Measurements from ENCODE around the gene RAD51B. TPM values are rescaled to one million over a fixed set of nuclear protein-coding genes. Genes with fewer than 3 reads are reported as not detected.

Gene RAD51B
- polyA plus RNA-seq, 1 donor (not counting 4 experiments of a cell fraction or from before 2014, with no cell fraction given), result 13.3 TPM

DNA sequence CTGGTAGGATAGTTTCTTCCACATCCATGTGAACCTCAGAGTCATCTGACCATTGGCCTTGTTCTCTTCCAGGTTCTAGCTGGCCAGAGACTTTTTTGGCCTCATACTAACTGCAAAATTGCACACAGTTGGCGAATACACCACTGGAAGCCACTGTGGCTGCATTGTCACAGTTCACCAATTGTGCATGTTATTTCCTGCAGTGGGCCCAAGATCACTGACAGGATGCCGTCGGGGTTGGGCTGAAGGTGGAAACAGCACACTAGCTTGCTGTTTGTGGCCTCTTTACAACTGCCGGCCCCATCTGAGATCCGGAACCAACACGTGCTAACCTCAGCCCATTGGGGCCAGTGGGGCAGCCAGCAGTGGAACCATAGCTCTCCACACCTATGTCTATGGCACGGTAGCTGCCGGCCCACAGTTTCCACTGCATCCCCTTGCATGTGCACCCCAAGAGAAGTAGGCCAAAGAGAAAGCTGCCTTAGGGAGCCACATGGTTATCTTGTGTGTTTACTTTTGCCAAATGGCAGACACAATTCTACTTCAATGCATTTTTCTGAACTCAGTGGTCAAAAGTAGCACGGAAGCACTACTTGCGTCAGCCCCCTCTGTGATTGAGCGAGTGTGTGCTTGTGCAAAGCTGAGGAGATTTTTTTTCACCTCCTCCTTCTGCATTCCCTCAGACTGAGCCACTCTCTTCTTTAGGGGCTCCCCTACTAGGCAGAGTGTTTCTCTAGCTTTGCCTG is 464.0 kb downstream of the RAD51B start:
- Histone ChIP-seq H3K9me3 (ENCODE audit: control insufficient read depth, low read depth, low read length) (no peaks in the 10 kb centered on the region), H3K4me1 (ENCODE audit: control insufficient read depth, extremely low read depth, insufficient read depth, low read length) (peaks cover 6% of the 10 kb centered on the region), H3K27ac (ENCODE audit: control insufficient read depth, insufficient read depth, low read length) (no peak overlapping the region), H3K36me3 (ENCODE audit: control insufficient read depth in 2 of 2, extremely low read depth in 1 of 2, insufficient read depth in 2 of 2, low read length in 2 of 2) (no peaks in the 10 kb centered on the region), H3K4me2 (ENCODE audit: control insufficient read depth, extremely low read depth, insufficient read depth, low read depth, low read length) (no peak overlapping the region), H3K27me3 (ENCODE audit: control insufficient read depth, extremely low read depth, insufficient read depth, low read length) (no peaks in the 10 kb centered on the region), H3K9ac (ENCODE audit: control insufficient read depth, extremely low read depth, insufficient read depth, low read length) (no peak overlapping the region), H3K9me1 (ENCODE audit: control insufficient read depth, extremely low read depth, insufficient read depth, low read length) (no peaks in the 10 kb centered on the region), H3K79me2 (ENCODE audit: control insufficient read depth, insufficient read depth, low read length) (no peaks in the 10 kb centered on the region), H4K20me1 (ENCODE audit: control insufficient read depth, extremely low read depth, insufficient read depth, low read length) (no peaks in the 10 kb centered on the region), H3K4me3 (ENCODE audit: control insufficient read depth in 2 of 3, extremely low read depth in 1 of 3, insufficient read depth in 2 of 3, low read depth in 1 of 3, low read length in 3 of 3) (no peak overlapping the region), H2AFZ (ENCODE audit: control insufficient read depth, low read length) (no peak overlapping the region)
- no peak for DNase-seq (ENCODE audit: low read depth, low spot score)
- dilution Hi-C loops (cut with MboI; ENCODE audit: extremely low pct_ligation_motif_present, low sequenced_read_pairs), result no loop called here
- FAIRE-seq, result no peak
- TF ChIP-seq, protein P1, sequence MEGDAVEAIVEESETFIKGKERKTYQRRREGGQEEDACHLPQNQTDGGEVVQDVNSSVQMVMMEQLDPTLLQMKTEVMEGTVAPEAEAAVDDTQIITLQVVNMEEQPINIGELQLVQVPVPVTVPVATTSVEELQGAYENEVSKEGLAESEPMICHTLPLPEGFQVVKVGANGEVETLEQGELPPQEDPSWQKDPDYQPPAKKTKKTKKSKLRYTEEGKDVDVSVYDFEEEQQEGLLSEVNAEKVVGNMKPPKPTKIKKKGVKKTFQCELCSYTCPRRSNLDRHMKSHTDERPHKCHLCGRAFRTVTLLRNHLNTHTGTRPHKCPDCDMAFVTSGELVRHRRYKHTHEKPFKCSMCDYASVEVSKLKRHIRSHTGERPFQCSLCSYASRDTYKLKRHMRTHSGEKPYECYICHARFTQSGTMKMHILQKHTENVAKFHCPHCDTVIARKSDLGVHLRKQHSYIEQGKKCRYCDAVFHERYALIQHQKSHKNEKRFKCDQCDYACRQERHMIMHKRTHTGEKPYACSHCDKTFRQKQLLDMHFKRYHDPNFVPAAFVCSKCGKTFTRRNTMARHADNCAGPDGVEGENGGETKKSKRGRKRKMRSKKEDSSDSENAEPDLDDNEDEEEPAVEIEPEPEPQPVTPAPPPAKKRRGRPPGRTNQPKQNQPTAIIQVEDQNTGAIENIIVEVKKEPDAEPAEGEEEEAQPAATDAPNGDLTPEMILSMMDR (optimal IDR thresholded peaks at IDR 0.05 in 1 of 3, IDR thresholded peaks at IDR 0.05 in 1 of 3, conservative IDR thresholded peaks at IDR 0.05 in 1 of 3; ENCODE audit: extremely low read depth in 1 of 3, insufficient read depth in 2 of 3, low read length in 3 of 3), result no peak
- TF ChIP-seq EZH2 (IDR thresholded peaks at IDR 0.05; ENCODE audit: low read length), result no peak

DNA sequence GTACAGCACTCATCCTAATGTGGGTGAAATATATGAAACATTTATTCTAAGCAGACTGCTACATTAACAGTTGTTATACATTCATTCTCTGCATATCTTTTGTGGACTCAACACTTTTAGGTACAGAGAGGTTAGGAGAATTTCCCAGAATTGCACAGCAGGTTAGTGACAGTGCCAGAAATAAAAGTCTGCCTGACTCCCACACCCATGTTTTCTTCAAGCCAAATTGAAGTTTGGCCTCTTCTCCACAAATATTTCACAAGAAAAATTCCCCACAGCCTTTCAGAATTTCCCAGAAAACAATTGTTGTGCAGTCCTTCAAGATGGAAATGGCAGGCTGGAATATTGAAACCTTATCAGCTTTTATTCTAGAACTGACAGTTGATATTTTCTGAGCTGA is 464.8 kb downstream of the RAD51B start:
- FAIRE-seq (no peak), DNase-seq (ENCODE audit: low read depth, low spot score) (no peak)
- Histone ChIP-seq H3K9me1 (ENCODE audit: control insufficient read depth, extremely low read depth, insufficient read depth, low read length) (no peaks in the 10 kb centered on the region), H4K20me1 (ENCODE audit: control insufficient read depth, extremely low read depth, insufficient read depth, low read length) (no peaks in the 10 kb centered on the region), H3K27me3 (ENCODE audit: control insufficient read depth, extremely low read depth, insufficient read depth, low read length) (no peaks in the 10 kb centered on the region), H3K9me3 (ENCODE audit: control insufficient read depth, low read depth, low read length) (no peaks in the 10 kb centered on the region), H3K27ac (ENCODE audit: control insufficient read depth, insufficient read depth, low read length) (no peak overlapping the region), H3K36me3 (ENCODE audit: control insufficient read depth in 2 of 2, extremely low read depth in 1 of 2, insufficient read depth in 2 of 2, low read length in 2 of 2) (no peaks in the 10 kb centered on the region), H3K4me3 (ENCODE audit: control insufficient read depth in 2 of 3, extremely low read depth in 1 of 3, insufficient read depth in 2 of 3, low read depth in 1 of 3, low read length in 3 of 3) (no peak overlapping the region), H3K79me2 (ENCODE audit: control insufficient read depth, insufficient read depth, low read length) (no peaks in the 10 kb centered on the region), H3K4me2 (ENCODE audit: control insufficient read depth, extremely low read depth, insufficient read depth, low read depth, low read length) (no peak overlapping the region), H3K9ac (ENCODE audit: control insufficient read depth, extremely low read depth, insufficient read depth, low read length) (no peak overlapping the region), H3K4me1 (ENCODE audit: control insufficient read depth, extremely low read depth, insufficient read depth, low read length) (no peaks in the 10 kb centered on the region), H2AFZ (ENCODE audit: control insufficient read depth, low read length) (no peak overlapping the region)
- TF ChIP-seq, protein P1 (optimal IDR thresholded peaks at IDR 0.05 in 1 of 3, IDR thresholded peaks at IDR 0.05 in 1 of 3, conservative IDR thresholded peaks at IDR 0.05 in 1 of 3; ENCODE audit: extremely low read depth in 1 of 3, insufficient read depth in 2 of 3, low read length in 3 of 3), result no peak
- no peak for TF ChIP-seq EZH2 (IDR thresholded peaks at IDR 0.05; ENCODE audit: low read length)
- dilution Hi-C loops (cut with MboI; ENCODE audit: extremely low pct_ligation_motif_present, low sequenced_read_pairs), result no loop called here

Measured in keratinocyte (primary cell).